Thyroid gland (tissue), 4 donors: ENCODE data around the gene MRPL23.

Experiments
- POLR2A ChIP-seq, 2 donors: fragments of 450-650 bp; IDR thresholded peaks; one replicate each; pipeline ENCODE4 v1.6.1; 2017; ENCODE audit warnings: antibody characterized with exemption in 2 of 2, mild to moderate bottlenecking in 2 of 2, moderate library complexity in 1 of 2
- TF ChIP-seq, protein P1 (sequence below), 6 experiments: fragments of 200-600 bp in 3 of 6; fragments of 450-650 bp in 3 of 6; sonication (generic) in 3 of 6; IDR thresholded peaks; one replicate each; pipeline ENCODE4 v1.5.1; 2016 to 2019; ENCODE audit warnings: antibody characterized with exemption in 6 of 6, mild to moderate bottlenecking in 2 of 6, inconsistent platforms in 1 of 6, moderate library complexity in 1 of 6

DNA sequence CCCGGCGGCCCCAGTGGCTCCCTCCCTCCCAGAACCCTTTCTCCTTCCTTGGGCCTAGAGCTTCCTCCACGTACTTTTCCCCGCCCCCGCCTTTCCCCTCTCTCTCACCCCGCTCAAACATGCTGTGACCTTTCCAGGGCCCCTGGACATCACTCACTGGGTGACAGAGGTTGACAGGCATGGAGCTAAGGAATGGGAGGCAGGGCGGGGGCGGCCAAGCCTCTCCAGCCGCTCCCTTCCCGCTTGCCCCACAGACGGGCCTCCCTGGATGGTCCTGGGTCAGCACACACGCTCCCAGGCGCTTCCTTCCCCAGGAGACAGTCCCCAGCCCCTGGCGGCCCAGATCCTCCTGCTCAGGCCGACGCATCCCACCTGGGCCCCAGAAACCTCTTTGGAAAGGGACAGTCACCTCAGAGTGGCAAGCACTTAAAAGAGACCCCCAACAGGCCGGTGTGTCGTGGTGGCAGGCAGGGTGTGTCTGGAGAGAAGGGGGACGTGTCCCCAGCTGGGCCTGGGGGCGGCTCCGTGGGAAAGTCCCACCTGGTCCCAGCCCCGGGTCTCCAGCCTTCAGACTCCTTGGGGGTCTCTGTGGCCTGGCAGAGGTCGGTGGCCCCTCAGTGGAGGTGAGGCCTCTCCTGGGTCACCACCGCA, 41.7 kb downstream of the MRPL23 start:
- TF ChIP-seq, protein P1, sequence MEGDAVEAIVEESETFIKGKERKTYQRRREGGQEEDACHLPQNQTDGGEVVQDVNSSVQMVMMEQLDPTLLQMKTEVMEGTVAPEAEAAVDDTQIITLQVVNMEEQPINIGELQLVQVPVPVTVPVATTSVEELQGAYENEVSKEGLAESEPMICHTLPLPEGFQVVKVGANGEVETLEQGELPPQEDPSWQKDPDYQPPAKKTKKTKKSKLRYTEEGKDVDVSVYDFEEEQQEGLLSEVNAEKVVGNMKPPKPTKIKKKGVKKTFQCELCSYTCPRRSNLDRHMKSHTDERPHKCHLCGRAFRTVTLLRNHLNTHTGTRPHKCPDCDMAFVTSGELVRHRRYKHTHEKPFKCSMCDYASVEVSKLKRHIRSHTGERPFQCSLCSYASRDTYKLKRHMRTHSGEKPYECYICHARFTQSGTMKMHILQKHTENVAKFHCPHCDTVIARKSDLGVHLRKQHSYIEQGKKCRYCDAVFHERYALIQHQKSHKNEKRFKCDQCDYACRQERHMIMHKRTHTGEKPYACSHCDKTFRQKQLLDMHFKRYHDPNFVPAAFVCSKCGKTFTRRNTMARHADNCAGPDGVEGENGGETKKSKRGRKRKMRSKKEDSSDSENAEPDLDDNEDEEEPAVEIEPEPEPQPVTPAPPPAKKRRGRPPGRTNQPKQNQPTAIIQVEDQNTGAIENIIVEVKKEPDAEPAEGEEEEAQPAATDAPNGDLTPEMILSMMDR (IDR thresholded peaks at IDR 0.05), result no peak
- no peak for TF ChIP-seq POLR2A (IDR thresholded peaks at IDR 0.05)
